Kidney epithelial cell (primary cell): ENCODE results near the gene POLE. TPM values are rescaled to one million over a fixed set of nuclear protein-coding genes. Genes with fewer than 3 reads are reported as not detected.

ENCODE experiments used
- DNase-seq: peaks from one replicate; pipeline ENCODE4 v3.0.0-alpha.2; 2010; ENCODE audit warnings: low read depth
- H3K27me3 ChIP-seq: 2 replicates; pipeline ENCODE4 v1.6.0; 2011; ENCODE audit warnings: low read length; ENCODE audit not compliant: control insufficient read depth, insufficient read depth
- H3K36me3 ChIP-seq: 2 replicates; pipeline ENCODE4 v1.5.1; 2011; ENCODE audit warnings: low read length; ENCODE audit not compliant: control insufficient read depth, insufficient read depth
- H3K4me3 ChIP-seq: 2 replicates; pipeline ENCODE4 v1.5.1; 2011; ENCODE audit warnings: low read depth, mild to moderate bottlenecking, control low read depth, low read length
- CTCF ChIP-seq: IDR thresholded peaks from 2 replicates; pipeline ENCODE4 v1.5.1; 2011; ENCODE audit warnings: mild to moderate bottlenecking, moderate library complexity, low read length, control low read depth, inconsistent platforms; ENCODE audit not compliant: insufficient read depth, poor library complexity, severe bottlenecking
- total RNA-seq: library from RNA; depleted of rRNA; stranded (reverse); fragments of >200 nt; gene quantifications from 2 replicates; pipeline ENCODE4 v1.2.3, GENCODE V29; 2015

The POLE gene
- total RNA-seq, 1 donor from 2014 or later = 15.1 TPM

- DNase-seq = no peak
- TF ChIP-seq CTCF = no peak
- H3K27me3 ChIP-seq = no peaks in the 10 kb centered on the region
- H3K36me3 ChIP-seq = peaks cover 4% of the 10 kb centered on the region
- no peak overlapping the region for H3K4me3 ChIP-seq
These were observed 40.1 kb upstream of the POLE start for GRCh38 chr12:132727091-132727794.

- no peak for DNase-seq
- no peak for TF ChIP-seq CTCF
- no peaks in the 10 kb centered on the region for H3K27me3 ChIP-seq
- peaks cover 4% of the 10 kb centered on the region for H3K36me3 ChIP-seq
- H3K4me3 ChIP-seq = no peak overlapping the region
These were observed 39.2 kb upstream of the POLE start for GRCh38 chr12:132726386-132726785.

GRCh38 chr12:132724506-132725241 is 37.5 kb upstream of the POLE start:
- TF ChIP-seq CTCF = no peak
- no peaks in the 10 kb centered on the region for H3K27me3 ChIP-seq
- no peak for DNase-seq
- H3K36me3 ChIP-seq = peaks cover under 1% of the 10 kb centered on the region
- no peak overlapping the region for H3K4me3 ChIP-seq

GRCh38 chr12:132723764-132724140 is 36.6 kb upstream of the POLE start:
- Histone ChIP-seq H3K27me3 (no peaks in the 10 kb centered on the region), H3K36me3 (peaks cover 5% of the 10 kb centered on the region), H3K4me3 (no peak overlapping the region)
- TF ChIP-seq CTCF = no peak
- DNase-seq = no peak

GRCh38 chr12:132723015-132723763 is 36.0 kb upstream of the POLE start:
- no peak for TF ChIP-seq CTCF
- H3K27me3 ChIP-seq = no peaks in the 10 kb centered on the region
- peaks cover 5% of the 10 kb centered on the region for H3K36me3 ChIP-seq
- H3K4me3 ChIP-seq = no peak overlapping the region
- no peak for DNase-seq
